AG09309 (cell line): ENCODE data around the gene PSG11.
A peak's percentile ranks its signal among the peaks of the same experiment; 100 is the strongest.

Source experiments
- DNase-seq: peaks from one replicate; pipeline ENCODE4 v3.0.0-alpha.2; 2010; ENCODE audit warnings: low read depth
- H3K4me3 ChIP-seq: 2 replicates; pipeline ENCODE4 v1.5.1; 2011; ENCODE audit warnings: mild to moderate bottlenecking, low read depth, low read length, moderate library complexity; ENCODE audit not compliant: control insufficient read depth
- CTCF ChIP-seq: IDR thresholded peaks from 2 replicates; pipeline ENCODE4 v1.5.1; 2011; ENCODE audit warnings: mild to moderate bottlenecking, low read depth, low read length, inconsistent platforms; ENCODE audit not compliant: insufficient read depth, control insufficient read depth; ENCODE audit errors: missing control alignments

Gene PSG11

GRCh38 chr19:42965176-42965575 is 61.1 kb downstream of the PSG11 start:
- no peak overlapping the region for H3K4me3 ChIP-seq
- DNase-seq = peak; percentile 17
- TF ChIP-seq CTCF = no peak

GRCh38 chr19:42961119-42961518 is 65.2 kb downstream of the PSG11 start:
- no peak for TF ChIP-seq CTCF
- no peak overlapping the region for H3K4me3 ChIP-seq
- DNase-seq = no peak
